HG03521 (cell line): ENCODE results near the gene CLEC3A.
"Not testable (repeated sequence)": the region's sequence is repeated elsewhere in the genome, so short reads cannot be mapped to it uniquely, and the experiment has no call there.

ENCODE experiments used
- ATAC-seq: cut with Tn5 transposase; IDR thresholded peaks from one replicate; pipeline ENCODE4 v1.9.1; 2021; ENCODE audit warnings: mild to moderate bottlenecking, moderate library complexity; ENCODE audit not compliant: unreplicated experiment

CLEC3A gene

DNA sequence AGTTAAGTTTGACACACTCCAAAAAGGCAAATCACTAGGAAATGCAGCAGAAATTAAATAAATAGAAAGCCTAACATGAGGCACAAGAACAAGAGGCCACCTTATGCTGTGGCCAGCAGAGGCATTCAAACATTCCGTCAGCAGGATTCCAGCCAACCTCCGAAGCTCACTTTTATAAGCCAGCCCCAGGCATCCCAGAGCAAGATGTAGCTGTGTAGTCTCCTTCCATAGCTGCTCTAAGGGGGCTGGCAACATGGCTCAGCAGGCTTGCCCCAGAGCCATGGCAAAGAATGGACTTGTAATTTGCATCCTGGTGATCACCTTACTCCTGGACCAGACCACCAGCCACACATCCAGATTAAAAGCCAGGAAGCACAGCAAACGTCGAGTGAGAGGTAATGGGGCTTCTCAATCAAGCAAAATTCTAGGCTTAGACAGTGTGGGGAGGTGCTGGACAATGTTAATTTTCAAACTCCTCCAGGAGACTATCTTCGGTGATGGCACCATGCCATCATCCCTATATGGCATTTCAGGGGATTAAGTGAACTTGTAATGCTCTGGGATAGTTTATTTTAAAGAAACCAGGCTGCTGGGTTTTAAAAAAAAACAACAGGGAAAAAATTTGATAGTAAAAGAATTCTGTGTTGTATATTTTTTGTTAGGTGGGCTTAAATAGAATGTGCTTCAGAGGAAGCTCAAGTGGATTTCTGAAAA lies at the start of gene CLEC3A:
Gene CLEC3A (plus strand): TSS at position 202 of the 714 bp plus-strand sequence. CDS start 79 bp downstream, at position 281.
- no peak for ATAC-seq

DNA sequence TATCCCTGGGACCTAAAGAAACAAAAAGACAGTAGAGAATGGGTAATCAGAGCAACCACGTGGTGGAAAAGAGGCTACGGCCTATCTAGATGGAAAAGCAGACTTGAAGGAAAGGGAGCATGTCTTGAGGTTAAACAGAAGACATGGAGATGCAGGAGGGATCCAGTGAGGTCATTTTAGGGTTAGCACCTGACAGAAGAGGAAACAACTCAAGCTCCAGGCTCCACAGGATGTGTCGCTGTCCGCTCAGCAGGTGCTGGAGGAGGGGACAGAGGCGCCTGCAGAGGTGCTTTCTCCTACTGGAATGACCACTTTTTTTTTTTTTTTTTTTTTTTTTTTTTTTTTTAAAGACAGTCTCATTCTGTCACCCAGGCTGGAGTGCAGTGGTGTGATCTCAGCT lies 47.5 kb upstream of the CLEC3A start:
- ATAC-seq = no peak

DNA sequence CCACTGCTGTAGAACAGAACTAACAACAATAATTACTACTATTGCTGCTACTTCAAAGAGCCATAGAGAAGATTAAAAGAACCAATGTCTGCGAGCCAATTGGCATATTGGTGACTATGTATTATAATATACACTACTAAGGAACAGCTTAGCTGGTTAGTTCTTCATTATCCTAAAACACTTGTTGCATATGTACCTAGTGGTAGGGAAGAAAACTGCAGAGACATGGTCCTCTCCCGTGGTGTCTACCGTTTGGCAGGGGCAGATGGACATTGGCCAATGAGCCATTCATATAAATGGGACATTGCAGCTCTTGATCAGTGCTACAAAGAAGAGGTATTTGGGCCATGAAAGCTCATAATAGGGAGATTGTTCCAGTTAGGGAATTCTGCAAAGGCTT lies 46.4 kb upstream of the CLEC3A start:
- no peak for ATAC-seq

DNA sequence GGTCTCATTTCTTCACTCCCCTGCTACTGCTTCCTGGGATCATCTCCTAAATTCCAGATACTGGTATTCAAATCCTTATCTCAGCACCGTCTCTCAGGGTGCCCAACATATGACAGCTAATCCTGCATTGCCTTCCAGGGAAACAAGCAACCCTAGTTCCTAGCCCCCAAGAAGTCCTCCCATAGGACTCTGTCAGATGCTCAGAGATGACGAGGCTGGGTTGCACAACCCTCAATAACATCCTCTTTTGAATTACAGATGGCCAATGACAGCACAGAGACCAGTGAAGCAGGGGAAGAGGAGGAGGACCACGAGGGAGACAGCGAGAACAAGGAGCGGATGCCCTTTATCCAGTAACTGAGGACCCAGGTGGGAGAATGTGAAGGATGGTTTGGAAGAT lies 45.0 kb upstream of the CLEC3A start:
- no peak for ATAC-seq

DNA sequence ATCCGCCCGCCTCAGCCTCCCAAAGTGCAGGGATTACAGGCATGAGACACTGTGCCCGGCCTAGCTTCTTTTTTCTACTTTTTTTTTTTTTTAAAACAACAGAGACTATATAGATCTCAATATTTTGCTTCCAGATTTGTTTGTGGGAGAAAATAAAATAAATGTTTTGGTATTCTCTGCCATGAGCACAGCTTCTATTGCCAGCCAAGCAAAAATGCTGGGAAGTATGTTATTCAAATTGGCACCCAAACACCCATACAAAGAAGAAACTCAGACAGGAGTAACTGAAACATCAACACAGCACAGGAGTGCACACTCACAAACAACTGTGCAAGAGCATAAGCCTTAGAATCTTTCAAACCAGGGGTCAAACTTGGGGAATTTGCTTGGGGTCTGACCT lies 37.2 kb upstream of the CLEC3A start:
- no peak for ATAC-seq

DNA sequence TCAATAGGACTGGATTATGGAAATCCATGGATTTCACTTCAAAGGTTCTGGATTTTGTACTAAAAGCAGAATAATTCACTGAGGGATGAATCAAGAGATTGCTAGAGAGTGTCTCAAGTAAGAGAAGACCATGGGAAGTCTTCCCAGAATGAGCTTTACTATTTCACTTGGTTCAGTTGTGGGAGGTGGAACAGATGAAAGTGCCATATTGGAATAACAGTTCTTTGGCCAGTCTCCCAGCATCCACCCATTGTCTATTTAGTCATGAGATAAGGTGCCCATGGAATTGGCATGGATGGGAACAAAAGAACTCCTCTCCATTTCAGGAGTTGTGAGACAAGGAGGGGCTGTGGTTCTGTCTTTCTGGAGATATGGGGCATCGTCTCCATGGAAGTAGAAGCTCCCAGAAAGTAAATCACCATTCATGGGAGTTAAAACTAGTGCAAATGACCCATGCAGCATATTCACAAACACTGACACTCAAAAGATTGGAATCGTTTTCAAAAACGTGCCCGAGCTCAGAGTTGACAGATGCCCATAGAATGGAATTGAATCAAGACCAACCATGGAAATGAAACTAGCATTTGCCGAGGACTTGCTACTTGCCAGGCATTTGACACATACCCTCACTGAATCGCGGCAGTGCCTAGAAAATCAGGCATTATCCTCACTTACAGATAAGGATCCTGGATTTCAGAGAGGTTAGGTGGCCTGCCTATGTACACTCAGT lies 36.2 kb upstream of the CLEC3A start:
- ATAC-seq = no peak

DNA sequence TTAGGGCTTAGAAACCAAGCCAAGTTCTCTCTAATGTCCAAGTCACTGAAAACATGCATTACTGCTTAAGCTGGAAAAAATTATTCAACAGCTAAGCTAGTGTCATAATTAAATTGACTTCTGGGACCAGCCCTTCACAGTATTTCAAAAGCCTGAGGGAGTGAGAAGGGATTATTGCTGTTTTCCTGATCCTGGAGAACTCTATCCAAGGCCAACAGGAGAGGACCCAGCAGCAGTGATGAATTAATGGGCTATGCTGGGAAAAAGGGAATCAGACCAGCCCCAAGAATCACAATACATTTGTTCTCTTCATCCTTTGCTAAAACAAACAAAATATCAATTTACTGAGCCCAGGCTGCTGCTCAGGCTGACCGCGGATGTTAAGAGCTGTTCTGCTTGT lies 34.5 kb upstream of the CLEC3A start:
- no peak for ATAC-seq

DNA sequence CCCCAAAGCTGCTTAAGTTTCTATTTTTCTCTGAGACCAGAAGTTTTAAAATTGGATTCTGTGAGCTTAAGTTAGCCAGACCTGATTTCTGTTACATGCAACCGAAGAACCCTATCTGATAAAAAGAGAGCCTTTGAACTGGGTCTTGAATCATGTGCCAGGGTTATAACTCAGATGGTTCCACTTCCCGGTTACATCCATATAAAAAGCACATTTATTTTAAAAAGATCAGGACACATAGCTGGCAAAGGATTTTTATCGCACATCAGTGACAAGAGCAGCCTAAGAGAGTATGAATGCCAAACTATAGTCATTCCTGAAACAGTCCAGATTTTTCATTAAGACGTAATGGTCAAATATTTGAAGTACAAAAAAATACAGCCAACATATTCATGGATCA lies 32.5 kb upstream of the CLEC3A start:
- ATAC-seq = no peak

GRCh38 chr16:77991701-77992100 lies 30.6 kb upstream of the CLEC3A start:
- ATAC-seq = no peak

DNA sequence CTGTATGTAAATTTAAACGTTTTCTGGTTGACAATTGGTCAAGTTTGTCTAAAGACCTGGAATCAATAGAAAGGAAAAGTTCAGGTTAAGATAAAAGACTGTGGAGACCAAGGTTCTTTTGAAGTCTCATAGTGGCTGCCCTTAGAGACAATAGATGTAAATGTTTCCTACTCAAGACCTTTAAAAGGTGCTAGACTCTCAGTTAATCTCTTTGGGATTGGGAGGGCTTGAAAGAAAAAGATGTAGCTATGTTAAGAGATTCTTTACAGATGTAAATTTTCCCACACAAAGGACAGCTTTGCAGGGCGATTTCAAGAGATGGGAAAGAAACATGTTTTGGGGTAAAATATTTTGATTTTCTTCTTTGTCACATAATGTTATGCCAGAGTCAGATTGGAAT lies 30.0 kb upstream of the CLEC3A start:
- not testable (repeated sequence) for ATAC-seq

GRCh38 chr16:77993111-77993985 lies 29.0 kb upstream of the CLEC3A start:
- ATAC-seq = no peak

- ATAC-seq = no peak
Observed at GRCh38 chr16:77995843-77996455, 26.4 kb upstream of the CLEC3A start.

DNA sequence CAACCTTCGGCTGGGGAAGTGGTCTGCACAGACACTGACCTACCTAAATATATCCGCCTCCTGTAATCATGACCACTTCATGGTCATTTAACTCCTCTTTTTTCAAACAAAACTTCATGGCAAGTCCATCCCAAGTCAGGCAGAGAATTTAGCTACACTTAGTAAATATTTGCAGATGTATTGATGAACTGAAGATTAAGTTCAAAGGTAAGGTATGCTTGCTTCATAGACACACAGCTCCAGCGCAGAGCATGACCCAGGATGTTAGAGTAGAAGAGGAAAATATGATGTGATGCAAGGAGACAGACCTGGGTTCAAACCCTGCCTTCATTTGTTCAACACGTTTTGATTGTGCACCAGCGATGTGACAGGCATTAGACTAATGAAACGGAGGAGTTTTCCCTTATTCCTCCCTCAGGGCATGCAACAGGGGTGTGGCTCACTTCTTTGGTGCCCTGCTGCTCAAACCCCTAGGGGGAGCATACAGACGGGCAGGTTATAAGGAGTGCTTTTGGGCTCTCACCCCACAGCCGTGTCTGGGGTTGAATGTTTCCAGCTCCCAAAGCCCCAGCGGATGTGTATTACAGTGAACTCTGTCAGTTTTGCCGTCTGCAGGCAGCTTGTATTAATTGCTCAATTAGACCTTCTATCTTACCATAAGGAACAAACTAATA lies 23.9 kb upstream of the CLEC3A start:
- ATAC-seq = no peak

DNA sequence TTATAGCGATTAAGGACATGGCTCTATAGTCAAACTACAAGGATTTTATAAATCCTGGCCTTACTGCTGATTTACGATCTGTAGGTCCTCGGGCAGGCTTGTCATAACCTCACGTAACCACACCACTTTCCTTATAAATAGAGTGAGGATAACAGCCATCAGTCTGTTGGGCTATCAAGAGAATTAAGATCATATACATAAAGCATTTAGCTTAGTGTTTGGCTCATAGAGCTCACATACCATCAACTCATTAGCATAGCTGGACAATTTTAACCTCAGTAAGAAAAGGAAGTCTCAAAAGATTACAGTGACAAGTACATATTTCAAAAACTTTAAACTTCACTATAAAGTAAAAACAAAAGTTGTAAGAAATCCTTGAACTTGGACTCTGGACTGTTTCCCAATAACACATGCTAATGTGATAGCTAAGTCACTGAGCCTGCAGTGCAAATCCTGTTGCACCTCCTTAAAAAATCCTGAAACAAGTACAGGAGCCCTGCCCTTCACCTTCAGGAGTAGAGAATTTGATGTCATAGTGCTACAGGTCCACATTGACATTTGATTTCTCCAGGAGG lies 20.8 kb upstream of the CLEC3A start:
- ATAC-seq = no peak

- ATAC-seq = peak; percentile 98
Observed at GRCh38 chr16:78002915-78003538, 19.3 kb upstream of the CLEC3A start.

- no peak for ATAC-seq
Observed at GRCh38 chr16:78004517-78004916, 17.8 kb upstream of the CLEC3A start.

- no peak for ATAC-seq
Observed at GRCh38 chr16:78005881-78006280, 16.5 kb upstream of the CLEC3A start.

DNA sequence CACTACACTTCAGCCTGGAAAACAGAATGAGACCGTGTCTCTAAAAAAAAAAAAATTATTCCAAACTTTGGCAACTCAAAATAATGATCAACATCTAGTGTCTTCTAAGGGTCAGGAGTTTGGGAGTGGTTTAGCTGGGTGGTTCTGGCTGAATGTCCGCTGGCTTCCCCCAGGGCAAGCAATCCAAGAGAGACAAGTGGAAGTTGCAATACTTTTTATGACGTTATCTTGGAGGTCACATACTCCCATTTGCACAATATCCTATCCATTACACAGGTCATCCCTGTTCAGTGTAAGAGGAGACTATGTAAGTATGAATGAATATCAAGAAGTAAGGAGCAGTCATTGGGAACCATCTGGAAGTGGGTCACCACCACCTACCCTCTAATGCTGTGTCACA lies 15.2 kb upstream of the CLEC3A start:
- ATAC-seq = no peak

DNA sequence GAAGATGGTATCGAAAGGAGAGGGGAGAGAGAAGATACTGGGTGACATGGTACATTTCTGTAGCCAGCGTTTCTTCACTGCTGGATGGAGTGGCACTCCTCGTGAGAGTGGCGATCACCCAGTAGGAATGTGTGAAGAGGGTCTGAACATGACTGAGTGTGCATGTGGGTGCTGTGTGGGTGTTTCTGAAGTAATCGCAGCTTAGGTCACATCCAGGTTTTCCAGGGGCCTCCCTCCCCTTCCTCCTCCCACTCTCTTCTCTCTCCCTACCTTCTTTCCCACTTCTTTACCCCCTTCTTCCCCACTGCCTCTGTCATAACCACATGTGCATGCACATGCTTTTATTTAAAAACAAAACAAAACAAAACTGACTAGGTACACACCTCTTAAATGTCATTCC lies 1.8 kb downstream of the CLEC3A start:
- ATAC-seq = no peak

DNA sequence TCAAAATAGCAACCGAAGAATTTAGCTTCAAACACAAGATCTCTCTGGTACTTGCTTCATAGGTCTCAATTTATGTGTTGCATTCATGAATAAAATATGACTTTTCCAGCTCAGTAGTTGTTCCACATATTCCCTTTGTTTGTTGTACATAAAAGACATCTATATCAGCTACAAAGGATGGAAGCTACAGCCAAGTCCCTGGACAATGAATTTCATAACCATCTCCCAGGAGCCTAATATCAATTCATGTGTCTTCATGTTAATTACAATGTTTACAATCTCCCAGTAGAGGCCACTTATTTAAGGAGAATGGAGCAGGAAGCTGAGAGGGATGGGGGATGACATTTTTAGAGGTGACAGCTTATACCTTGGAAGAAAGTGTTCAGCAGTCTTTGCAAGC lies 3.3 kb downstream of the CLEC3A start:
- ATAC-seq = no peak
